HT-29 (cell line): Measurements from ENCODE around the gene EXOSC6. TPM values are rescaled to one million over a fixed set of nuclear protein-coding genes. Genes with fewer than 3 reads are reported as not detected.
A peak's percentile ranks its signal among the peaks of the same experiment; 100 is the strongest.
"Not testable (repeated sequence)": the region's sequence is repeated elsewhere in the genome, so short reads cannot be mapped to it uniquely, and the experiment has no call there.

Experiments used
- DNase-seq: peaks from one replicate; pipeline ENCODE4 v3.0.0-alpha.2; 2015; ENCODE audit warnings: low spot score
- total RNA-seq: library from RNA; depleted of rRNA; stranded (reverse); fragments of >200 nt; shearing (Covaris generic); gene quantifications from 2 replicates; pipeline ENCODE4 v1.2.3, GENCODE V29; 2014; rRNA removed

The EXOSC6 gene
- 27.5 and 28.5 TPM in 2 replicates for total RNA-seq

DNA sequence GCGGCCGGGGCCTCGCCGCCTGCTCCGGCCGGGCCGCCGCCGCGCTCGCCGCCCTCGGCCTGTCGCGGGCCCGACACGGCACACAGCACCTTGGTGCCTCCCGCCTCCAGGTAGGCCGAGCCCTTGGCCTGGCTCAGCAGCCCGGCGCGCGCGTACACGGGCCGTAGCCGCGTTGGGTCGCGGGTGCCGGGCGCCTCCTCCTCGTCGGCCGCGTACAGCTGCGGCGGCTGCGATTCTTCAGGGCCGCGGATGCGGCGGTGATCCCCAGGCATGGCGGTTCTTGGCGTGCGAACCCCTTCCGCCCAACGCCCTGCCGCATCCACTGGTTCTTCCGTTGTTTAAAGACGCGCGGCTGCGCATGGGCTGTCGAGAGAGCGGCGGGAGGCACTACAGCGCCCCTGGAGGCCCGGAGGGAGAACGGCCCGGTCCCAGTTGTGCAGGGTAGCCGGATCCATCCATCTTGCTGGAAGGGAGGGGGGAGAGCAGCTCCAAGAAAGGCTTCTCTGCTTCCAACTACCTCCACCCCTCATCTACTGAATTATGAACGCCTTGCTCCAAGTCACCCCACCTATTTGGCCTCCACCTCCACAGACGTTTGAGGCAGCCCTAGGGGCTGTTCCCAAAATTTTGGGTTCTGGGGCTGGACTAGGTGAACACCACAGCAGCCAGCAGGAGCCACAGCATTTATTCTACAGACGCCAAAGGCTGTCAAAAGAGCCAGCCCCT, at the start of gene EXOSC6:
EXOSC6 (minus strand) TSS at position 312 of the 726 bp plus-strand sequence; CDS start at position 272, 40 bp downstream.
- DNase-seq: peak; percentile 90

GRCh38 chr16:70301121-70301520, 49.4 kb upstream of the EXOSC6 start:
- DNase-seq: no peak

DNA sequence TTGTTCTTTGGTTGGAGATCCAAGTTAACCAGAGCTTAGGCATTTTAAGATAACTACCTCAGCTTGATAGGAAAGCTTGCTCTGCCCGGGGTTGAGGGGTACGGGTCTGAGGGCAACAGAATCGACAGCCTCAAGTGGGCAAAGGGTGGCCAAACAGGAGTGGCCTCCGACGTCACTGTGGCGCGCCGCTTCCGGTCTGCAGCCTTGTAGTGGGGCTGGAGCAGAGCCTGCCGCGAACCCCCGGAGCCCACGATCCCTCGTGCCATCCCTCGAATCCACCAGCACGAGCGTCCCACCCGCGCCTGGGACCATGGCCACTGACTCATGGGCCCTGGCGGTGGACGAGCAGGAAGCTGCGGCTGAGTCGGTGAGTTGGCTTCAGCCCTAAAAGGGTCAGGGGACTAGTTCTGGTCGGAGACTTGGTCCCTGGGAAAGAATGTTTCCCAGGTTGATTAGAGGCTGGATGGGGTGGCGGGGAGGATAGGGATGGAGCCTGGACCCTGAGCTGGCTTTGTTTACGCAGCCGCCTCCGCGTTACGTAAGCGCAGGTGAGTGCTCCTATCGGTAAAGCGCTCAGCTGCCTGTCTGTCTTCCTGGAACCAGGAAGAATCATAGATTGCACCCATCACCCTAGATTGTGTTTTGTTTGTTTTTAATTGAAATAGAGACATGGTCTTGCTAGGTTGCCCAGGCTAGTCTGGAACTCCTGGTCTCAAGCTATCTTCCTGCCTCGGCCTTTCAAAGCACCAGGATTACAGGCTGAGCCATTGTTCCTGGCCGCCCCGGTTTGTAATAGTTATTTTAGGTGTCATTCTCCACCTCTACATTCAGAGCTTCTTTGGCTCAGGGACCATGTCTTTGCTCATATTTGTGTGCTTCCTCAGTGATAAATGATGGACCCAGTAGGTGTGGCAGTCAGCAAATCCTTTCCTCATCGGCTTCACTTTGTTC, 47.5 kb upstream of the EXOSC6 start, which contains the start of gene DDX19B:
DDX19B (plus strand) TSS at position 199 of the 951 bp plus-strand sequence; CDS start at position 311, 112 bp downstream.
- peak; percentile 89 for DNase-seq

- DNase-seq: no peak
Observed at GRCh38 chr16:70295634-70296033, 43.9 kb upstream of the EXOSC6 start.

GRCh38 chr16:70294385-70295025, 42.8 kb upstream of the EXOSC6 start:
- DNase-seq: no peak

GRCh38 chr16:70292148-70292547, 40.4 kb upstream of the EXOSC6 start:
- DNase-seq: not testable (repeated sequence)

DNA sequence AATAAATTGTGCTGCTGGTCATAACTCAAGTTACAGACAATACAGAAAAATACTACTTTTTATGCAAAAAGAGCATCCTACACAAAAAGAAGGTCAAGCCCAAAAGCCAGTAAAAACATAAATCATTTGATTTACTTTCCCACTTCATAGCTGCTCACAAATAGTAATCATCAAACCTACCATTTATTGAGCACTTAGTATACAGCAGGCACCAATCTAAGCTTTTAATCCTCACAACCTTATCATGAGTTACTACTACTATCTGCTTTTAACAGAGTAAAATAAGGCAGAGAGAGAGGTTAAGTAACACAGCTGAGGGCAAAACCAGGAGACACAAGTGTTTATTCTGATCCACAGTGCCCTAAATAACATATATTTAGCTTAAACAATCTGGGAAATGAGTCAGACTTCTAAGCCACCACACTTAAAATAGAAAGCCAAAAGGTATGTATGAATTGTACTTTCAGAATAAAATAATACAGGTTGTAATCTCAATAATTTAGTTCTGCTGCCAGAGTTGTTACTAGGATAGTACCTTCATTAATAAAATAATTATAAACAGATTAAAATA, 39.3 kb upstream of the EXOSC6 start:
- no peak for DNase-seq

GRCh38 chr16:70289229-70290094, 37.7 kb upstream of the EXOSC6 start, which contains the start of gene AARS1:
AARS1 (minus strand) TSS chr16:70289506; CDS start chr16:70282763, 6,743 bp downstream.
- DNase-seq: peak; percentile 98

DNA sequence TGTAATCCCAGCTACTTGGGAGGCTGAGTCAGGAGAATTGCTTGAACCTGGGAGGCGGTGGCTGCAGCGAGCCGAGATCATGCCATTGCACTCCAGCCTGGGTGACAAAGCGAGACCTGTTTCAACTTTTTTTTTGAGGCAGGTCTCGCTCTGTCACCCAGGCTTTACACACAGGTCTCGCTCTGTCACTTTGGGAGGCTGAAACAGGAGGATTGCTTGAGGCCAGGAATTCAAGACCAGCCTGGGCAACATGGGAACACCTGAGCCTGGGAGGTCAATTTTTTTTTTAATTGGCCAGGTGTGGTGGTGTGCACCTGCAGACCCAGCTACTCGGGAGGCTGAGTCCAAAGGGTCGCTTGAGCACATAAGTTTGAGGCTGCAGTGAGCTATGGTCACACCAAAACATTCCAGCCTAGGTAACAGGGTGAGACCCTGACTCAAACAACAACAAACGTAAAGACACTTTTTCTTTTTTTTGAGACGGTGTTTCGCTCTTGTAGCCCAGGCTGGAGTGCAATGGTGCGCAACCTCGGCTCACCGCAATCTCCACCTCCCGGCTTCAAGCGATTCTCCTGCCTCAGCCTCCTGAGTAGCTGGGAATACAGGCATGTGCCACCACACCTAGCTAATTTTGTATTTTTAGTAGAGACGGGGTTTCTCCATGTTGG, 35.7 kb upstream of the EXOSC6 start:
- DNase-seq: not testable (repeated sequence)

- no peak for DNase-seq
Observed at GRCh38 chr16:70276392-70276791, 24.7 kb upstream of the EXOSC6 start.

DNA sequence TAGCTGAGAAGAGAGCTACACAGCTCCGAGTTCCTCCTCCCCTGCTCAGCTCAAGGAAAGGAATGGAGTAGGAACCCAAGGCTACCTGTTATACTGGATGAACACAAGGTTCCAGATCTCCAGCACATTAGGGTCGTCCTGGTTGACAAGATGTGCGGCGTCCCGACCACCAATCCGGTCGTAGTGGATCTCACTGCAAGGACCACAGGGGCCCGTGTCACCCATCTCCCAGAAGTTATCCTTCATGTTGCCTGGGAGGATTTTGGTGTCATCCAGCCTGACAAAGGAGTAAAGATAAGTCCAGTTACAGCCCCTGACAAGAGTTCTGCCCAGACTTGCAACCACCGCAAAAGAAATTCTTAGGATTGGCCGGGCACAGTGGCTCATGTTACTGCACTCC, 20.0 kb upstream of the EXOSC6 start:
- DNase-seq: no peak

- no peak for DNase-seq
Observed at GRCh38 chr16:70270176-70270575, 18.4 kb upstream of the EXOSC6 start.

- DNase-seq: no peak
Observed at GRCh38 chr16:70269471-70269870, 17.7 kb upstream of the EXOSC6 start.

GRCh38 chr16:70267922-70268321, 16.2 kb upstream of the EXOSC6 start:
- not testable (repeated sequence) for DNase-seq

- DNase-seq: peak; percentile 67
Observed at GRCh38 chr16:70267516-70267915, 15.8 kb upstream of the EXOSC6 start.

GRCh38 chr16:70259903-70260302, 8.2 kb upstream of the EXOSC6 start:
- not testable (repeated sequence) for DNase-seq

DNA sequence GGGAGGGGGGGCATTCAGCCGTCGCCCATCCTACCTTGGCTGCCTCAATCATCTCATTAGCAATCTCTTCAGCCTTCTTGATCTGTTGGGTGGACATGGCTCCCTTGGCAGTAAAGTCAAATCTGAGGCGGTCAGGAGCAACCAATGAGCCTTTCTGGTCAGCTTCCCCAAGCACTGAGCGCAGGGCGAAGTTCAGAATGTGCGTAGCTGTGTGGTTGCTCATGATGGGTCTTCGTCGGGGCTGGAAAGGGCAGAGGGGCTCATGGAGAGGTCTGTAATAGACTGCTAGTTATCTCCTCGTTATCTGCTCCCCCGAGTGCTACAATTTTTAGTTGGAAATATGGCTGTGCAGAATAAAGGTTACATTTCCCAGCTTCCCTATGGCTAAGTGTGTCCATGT, 7.2 kb upstream of the EXOSC6 start:
- no peak for DNase-seq

GRCh38 chr16:70258065-70258464, 6.3 kb upstream of the EXOSC6 start:
- DNase-seq: no peak

DNA sequence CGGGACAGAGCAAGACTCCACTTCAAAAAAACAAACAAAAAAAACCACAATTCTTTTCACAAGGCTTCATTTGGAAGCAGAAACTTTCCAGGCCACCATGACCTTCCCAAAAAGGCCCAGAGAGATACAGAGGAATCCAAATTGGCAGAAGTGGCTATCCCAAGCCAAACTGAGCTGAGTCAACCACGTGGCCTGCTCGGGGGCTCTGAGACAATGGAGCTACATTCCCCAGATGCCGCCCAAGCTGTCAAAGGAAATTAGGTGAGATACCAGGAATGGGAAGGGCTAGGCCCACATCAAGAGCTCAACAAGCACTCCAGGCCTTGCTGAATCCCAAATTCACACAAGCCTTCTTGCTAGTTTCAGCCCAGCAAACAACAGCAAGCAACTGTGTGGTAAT, 5.7 kb upstream of the EXOSC6 start:
- no peak for DNase-seq

DNA sequence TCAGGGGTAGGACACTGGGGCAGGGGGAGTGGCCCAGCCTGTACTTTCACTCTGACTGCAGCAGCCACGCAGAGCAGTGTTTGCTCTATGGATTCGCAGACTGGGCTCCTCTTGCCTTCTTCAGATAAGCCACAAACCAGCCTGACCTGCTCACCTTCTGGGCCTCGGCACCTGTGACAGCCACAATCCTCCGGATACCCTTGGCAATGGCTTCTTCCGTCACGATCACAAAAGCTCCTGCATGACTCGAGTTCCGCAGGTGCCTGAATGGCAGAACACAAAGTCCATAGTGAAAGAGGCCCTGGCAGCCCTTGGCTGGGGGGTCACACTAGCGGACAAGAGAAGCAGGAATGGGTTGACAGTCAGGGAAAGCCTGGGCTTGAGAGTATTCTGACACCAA, 3.8 kb upstream of the EXOSC6 start:
- DNase-seq: no peak
